ENCODE results near the gene SUGP1.

The SUGP1 gene

GRCh38 chr19:19227217-19227616 is 93.1 kb downstream of the SUGP1 start:
- DNase-seq (ENCODE audit: low read depth) = no peak

GRCh38 chr19:19226663-19227062 is 93.6 kb downstream of the SUGP1 start:
- no peak for DNase-seq (ENCODE audit: low read depth)

DNA sequence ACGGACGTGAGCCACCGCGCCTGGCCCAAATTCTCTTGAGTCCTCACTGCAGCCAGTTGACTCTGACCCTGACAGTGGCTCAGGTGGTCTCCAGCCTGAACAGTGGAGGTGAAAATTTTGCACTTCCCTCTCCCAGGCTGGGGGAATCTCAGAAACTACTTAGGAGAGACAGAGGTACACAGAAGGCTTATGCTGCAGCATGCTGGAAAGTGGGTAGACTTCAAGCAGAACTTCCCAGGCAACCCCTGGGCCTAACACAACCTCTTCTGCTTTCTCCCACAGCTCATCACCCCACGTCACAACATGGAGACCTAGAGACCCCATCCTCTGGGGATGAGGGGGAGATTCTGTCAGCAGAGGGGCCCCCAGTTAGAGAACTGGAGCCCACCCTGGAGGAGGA is 94.1 kb downstream of the SUGP1 start:
- DNase-seq (ENCODE audit: low read depth) = no peak
